Measurements from ENCODE around the gene CDADC1. TPM values are rescaled to one million over a fixed set of nuclear protein-coding genes. Genes with fewer than 3 reads are reported as not detected.

CDADC1 gene
- total RNA-seq, 2 donors from 2014 or later = 16.5 to 18.6 TPM

Other genes starting within 250 kb of the CDADC1 start
- gene MLNR, start 27.6 kb upstream of the CDADC1 start, total RNA-seq = not detected
- 1 to 10 TPM; 3.4 to 5.9 TPM for gene CAB39L, start 196.1 kb downstream of the CDADC1 start, total RNA-seq
- 10 to 100 TPM; 15.9 to 17.9 TPM for gene SETDB2, start 196.3 kb downstream of the CDADC1 start, total RNA-seq
- gene PHF11, start 248.0 kb downstream of the CDADC1 start, total RNA-seq = 100 to 1,000 TPM; 104 to 119 TPM